Activated effector memory CD4-positive, alpha-beta T cell treated with anti-CD3 and anti-CD28 coated beads, Interleukin-2, amount 50 U/mL, for 16 hours (primary cell): Measurements from ENCODE around the gene LACC1.

Experiments
- DNase-seq: peaks from one replicate; pipeline ENCODE4 v3.0.0-alpha.2; 2020

The LACC1 gene

DNA sequence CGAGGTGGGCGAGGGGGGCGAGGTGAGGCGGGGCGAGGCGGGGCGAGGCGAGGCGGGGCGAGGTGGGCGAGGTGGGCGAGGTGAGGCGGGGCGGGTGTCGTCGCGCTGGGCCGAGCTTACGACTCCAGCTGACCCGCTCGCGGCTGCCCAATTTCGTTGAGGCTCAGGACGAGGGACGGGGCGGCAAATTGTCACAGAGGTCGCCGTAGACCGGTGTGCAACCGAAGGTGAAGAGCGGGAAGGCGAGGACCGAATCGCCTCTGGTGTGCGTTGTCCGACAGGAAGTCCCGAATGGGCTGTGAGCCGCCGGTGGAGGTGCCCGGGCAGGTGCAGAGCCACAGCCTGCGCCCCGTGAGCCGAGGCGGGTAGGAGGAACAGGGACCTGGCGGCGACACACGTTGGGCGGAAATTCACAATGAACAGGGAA lies at the start of gene LACC1:
TSS of gene LACC1 (plus strand) at position 150 of the 427 bp plus-strand sequence. CDS start 1,082 bp downstream, outside the sequence.
- DNase-seq: no peak

GRCh38 chr13:43830497-43830881 lies 49.2 kb upstream of the LACC1 start:
- no peak for DNase-seq

DNA sequence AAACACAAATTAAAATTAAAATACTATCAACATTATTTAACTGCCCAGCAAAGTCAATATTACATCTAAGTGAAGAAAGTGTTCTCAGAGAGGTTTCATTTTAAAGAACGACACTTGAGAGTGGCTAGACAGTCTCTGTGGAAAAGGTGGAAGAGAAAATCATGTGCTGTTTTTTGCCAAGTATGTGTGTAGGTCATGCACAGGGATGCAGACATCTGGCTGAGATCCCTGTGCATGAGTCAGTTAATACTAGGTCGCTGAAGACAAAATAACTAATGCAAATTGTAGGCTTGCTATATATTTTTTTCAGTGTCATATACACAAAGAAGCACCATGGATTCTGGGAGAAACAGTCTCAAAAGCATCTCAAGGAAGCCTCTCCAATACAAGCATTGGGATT lies 48.6 kb upstream of the LACC1 start:
- no peak for DNase-seq

- no peak for DNase-seq
Measured at GRCh38 chr13:43835701-43836100, 44.0 kb upstream of the LACC1 start.

DNA sequence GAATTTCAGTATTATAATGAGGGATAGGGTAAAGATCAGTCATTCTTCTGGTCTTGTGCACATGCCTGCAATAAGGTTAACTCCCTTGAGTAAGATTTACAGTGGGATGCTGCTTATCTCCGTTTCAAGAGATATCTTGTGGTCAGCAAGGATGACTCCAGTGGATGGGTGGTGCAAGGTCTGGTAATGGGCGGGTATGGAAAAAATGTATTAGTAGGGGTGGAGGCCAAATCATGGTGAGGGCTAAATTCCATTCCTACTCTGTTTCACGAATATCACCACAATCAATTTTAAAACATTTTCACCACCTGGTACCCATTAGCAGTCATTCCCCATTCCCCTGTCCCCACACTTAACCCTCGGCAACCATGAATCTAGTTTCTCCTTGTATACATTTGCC lies 40.8 kb upstream of the LACC1 start:
- no peak for DNase-seq

DNA sequence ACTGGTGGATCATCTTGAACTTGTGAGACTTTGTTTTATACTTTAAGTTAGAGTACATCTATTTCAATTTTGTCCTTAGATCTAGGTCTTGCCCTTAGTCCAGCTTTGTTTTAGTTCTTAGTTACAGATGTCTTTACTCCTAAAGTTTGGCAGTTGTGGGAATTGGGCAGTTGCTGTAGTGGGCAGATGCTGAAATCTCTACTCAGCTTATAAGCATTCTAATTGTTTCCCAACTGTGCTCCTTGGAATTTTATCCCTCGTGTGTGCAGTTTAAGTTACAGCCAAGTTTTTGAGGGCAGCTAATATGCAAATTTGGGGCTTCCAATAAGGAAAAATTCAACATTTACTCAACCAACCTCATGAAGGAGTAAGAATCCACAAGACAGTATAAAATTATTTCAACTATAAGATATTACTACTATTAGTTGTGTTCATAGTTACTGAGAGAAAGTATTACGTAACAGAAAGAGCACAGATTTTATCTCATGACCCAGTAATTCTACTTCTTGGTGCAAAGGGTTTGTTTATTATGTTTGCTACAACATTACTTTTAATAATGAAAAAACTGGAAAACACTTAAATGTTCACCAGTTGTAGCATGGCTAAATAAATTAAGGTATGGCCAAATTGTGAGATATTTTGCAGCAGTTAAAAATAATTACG lies 33.1 kb upstream of the LACC1 start:
- no peak for DNase-seq

GRCh38 chr13:43848001-43848649 lies 31.6 kb upstream of the LACC1 start:
- DNase-seq: no peak

GRCh38 chr13:43850873-43851272 lies 28.8 kb upstream of the LACC1 start:
- no peak for DNase-seq

DNA sequence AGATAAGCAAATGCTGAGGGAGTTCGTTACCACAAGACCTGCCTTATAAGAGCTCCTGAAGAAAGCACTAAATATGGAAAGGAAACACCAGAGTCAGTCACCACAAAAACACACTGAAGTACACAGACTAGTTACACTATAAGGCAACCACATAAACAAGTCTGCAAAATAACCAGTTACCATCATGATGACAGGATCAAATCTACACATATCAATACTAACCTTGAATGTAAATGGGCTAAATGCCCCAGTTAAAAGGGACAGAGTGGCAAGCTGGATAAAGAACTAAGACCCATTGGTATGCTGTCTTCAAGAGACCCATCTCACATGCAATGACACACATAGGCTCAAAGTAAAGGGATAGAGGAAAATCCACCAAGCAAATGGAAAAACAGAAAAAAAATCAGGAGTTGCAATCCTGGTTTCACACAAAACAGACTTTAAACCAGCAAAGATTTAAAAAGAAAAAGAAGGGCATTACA lies 26.7 kb upstream of the LACC1 start:
- no peak for DNase-seq

- no peak for DNase-seq
Measured at GRCh38 chr13:43861863-43862262, 17.8 kb upstream of the LACC1 start.

- DNase-seq: no peak
Measured at GRCh38 chr13:43864921-43865320, 14.8 kb upstream of the LACC1 start.

GRCh38 chr13:43865892-43866291 lies 13.8 kb upstream of the LACC1 start:
- DNase-seq: no peak

GRCh38 chr13:43872181-43872580 lies 7.5 kb upstream of the LACC1 start:
- DNase-seq: no peak

DNA sequence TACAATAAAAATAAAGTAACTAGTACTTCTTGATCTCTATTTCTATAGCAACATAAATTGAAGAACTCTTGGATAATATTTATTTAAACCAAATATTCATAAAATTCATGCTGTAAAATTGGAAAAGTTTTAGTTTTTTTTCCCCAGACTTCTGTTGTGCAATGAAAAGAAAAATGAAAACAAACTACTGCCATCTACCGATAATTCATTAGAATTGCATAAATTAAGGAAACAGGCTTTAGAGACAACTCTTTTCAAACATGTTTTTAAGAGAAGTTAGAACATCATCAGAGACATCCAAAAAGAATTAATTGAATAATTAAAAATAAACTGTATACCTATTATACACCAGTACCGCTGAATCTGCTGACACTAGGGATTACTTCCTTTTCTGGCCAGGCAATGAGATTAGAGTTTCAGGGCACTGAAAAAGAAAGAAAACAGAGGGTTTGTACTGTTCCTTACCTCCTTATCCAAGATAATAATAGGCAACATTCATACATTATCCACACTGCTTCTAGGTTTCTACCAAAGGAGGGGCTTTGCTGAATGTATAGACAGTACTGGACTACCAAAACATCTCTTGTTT lies 5.1 kb upstream of the LACC1 start:
- DNase-seq: no peak

DNA sequence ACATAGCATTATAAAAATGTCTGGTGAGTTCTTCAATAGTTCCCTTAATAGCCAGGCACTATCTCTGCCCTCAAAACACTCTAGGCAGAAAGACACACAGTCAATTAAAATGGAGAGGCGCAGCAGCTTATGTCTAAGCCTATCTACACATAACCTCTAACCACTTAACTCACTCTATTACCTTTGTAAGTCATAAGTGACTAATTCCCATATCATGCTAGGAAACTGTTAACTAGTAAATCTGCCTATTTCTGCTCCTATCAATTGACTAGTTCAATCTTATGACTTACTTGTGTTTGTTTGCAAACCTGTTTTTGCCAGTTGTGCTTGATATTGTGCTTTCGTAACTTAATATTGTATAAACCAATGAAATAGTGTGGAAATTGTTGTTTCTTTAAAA lies 3.3 kb upstream of the LACC1 start:
- no peak for DNase-seq

DNA sequence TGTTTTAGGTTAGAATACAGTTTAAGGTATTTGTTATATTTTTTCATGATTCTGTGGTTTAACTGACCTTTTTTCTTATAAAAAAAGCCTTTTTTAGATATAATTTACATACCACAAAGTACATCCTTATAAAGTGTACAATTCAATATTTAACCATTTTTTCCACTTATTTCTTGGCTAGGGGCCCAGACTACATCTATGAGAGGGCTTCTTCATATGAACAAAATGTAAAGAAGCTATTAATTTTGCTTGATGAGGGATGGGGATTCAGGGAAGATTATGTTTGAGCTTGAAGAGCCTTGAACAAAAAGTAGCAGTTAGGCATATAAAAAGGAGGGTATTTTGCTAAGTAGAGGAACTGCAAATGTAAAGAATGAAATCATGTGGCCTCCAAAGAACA lies 2.4 kb upstream of the LACC1 start:
- no peak for DNase-seq

DNA sequence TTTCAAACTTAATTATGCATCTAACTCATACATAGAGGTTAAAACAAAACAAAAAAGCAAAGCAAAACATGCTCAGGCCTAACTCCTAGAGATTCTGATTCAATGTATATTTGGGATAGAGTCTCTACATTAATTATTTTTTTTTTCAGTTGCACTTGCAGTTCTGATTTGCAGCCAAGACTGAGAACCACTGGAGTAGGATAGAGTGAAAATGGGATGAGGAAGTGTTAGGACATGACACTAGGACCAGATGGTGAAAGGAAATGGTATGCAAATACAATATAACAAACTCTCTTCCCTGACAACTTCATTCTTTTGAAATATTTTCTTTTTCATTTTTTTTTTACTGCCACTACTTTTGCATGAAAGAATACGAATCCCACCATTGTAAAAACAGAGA lies 1.9 kb upstream of the LACC1 start:
- DNase-seq: no peak

- DNase-seq: peak; percentile 93
Measured at GRCh38 chr13:43878892-43879754, 581 bp upstream of the LACC1 start, which contains the start of gene CCDC122. TSS of gene CCDC122 (minus strand) at chr13:43879740. CDS start at chr13:43869376, 10,364 bp downstream.

- DNase-seq: no peak
Measured at GRCh38 chr13:43880214-43880855, 631 bp downstream of the LACC1 start.

DNA sequence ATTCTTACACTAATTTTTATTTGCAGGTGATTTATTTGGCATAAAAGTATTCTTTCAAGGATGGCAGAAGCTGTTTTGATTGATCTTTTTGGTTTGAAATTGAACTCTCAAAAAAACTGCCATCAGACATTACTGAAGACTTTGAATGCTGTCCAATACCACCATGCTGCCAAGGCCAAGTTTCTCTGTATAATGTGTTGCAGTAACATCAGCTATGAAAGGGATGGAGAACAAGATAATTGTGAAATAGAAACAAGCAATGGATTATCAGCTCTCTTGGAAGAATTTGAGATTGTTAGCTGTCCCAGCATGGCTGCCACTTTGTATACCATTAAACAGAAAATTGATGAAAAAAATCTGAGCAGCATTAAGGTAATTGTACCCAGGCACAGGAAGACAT lies 1.2 kb downstream of the LACC1 start:
- no peak for DNase-seq

DNA sequence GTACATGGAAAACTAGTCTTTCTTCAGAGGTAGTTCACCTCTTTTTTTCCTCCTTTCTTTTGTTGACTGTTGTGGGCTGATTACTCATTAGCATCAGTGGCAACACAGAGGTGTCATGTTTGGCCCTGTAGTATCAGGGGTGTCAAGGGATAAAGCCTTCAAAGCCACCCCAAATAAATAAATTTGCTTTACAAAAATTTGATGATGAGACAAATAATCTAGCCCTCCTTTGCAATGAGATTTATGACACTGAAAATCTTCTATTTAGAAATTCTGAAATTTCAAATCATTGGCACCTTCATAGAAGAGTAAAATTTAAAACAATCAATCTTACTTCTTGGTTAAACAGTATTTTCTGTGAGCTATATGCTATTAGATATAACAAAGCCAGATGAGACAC lies 1.9 kb downstream of the LACC1 start:
- no peak for DNase-seq

- no peak for DNase-seq
Measured at GRCh38 chr13:43883631-43884030, 3.9 kb downstream of the LACC1 start.

GRCh38 chr13:43884222-43884621 lies 4.5 kb downstream of the LACC1 start:
- no peak for DNase-seq
